Measurements from ENCODE around the gene TEX35.
A peak's percentile ranks its signal among the peaks of the same experiment; 100 is the strongest.
"Not testable (repeated sequence)": the region's sequence is repeated elsewhere in the genome, so short reads cannot be mapped to it uniquely, and the experiment has no call there.

Gene TEX35

GRCh38 chr1:178500091-178500770 lies 12.7 kb upstream of the TEX35 start:
- no peak for DNase-seq (ENCODE audit: insufficient read length, low spot score)
- no peak for FAIRE-seq
- no peak for TF ChIP-seq POLR2A (IDR thresholded peaks at IDR 0.05; ENCODE audit: low read depth, low read length)

DNA sequence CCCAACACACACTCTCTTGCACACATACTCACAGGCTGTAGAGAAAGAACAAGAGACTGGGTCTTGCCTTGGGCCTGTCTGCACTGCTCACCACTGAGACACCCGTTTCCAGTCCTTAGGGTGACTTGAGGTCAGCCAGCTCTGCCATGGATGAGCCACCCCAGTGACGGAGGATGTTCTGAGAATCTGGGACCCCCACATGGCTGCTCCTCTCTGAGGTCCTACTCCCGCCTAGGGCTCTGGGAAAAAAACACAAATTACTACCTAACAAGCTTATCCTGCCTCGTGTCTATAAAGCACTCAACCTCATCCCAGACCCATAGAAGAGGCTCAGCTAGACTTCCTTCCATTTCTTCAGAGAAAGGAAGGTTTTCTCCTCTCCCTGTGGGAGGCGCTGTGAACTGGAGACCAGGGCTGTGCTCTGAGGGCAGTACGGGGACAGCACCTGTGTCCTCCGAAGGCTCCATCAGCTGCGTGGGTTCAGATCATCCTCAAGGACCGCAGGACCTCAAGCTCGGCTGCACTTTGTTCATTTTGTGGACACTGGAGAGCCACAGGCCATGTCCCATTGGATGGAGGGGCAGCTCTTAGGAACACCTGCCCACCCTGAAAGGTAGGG lies 11.9 kb upstream of the TEX35 start:
- TF ChIP-seq POLR2A (IDR thresholded peaks at IDR 0.05; ENCODE audit: low read depth, low read length), result no peak
- no peak for DNase-seq (ENCODE audit: insufficient read length, low spot score)
- no peak for FAIRE-seq

- no peak for TF ChIP-seq POLR2A (IDR thresholded peaks at IDR 0.05; ENCODE audit: low read depth, low read length)
- FAIRE-seq (no peak), DNase-seq (ENCODE audit: insufficient read length, low spot score) (peak; percentile 81)
Observed at GRCh38 chr1:178501705-178502329, 11.1 kb upstream of the TEX35 start.

- DNase-seq (ENCODE audit: insufficient read length, low spot score) (no peak), FAIRE-seq (no peak)
- no peak for TF ChIP-seq POLR2A (IDR thresholded peaks at IDR 0.05; ENCODE audit: low read depth, low read length)
Observed at GRCh38 chr1:178502330-178502714, 10.6 kb upstream of the TEX35 start.

DNA sequence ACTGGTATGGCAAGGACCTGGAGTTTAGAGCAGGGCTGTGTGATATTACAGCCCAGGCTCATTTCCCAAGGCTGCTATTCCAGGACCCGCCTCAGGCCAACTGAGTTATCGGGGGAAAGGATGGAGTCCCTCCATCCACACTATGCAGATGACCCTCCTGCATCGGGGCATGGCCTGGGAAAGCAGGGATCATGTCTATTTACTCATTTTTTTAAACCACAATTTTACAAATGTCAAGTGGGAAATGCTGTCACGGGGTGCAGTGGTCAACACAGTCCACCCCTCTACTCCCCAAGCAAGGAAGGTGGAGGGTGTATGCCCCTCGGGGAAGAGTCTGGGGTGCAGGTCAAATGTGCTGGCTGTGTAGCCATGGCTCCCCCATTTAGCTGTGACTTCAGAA lies 10.1 kb upstream of the TEX35 start:
- FAIRE-seq (no peak), DNase-seq (ENCODE audit: insufficient read length, low spot score) (no peak)
- TF ChIP-seq POLR2A (IDR thresholded peaks at IDR 0.05; ENCODE audit: low read depth, low read length), result no peak

DNA sequence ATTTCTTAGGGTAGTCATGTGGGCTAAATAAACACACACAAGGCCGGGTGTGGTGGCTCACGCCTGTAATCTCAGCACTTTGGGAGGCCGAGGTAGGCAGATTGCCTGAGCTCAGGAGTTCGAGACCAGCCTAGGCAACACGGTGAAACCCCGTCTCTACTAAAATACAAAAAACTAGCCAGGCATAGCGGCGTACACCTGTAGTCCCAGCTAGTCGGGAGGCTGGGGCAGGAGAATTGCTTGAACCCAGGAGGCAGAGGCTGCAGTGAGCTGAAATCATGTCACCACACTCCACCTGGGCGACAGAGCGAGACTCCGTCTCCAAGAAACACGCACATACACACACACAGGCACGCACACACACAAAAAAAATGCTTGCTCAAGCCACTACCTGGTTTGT lies 9.6 kb upstream of the TEX35 start:
- not testable (repeated sequence) for FAIRE-seq; DNase-seq (ENCODE audit: insufficient read length, low spot score)

DNA sequence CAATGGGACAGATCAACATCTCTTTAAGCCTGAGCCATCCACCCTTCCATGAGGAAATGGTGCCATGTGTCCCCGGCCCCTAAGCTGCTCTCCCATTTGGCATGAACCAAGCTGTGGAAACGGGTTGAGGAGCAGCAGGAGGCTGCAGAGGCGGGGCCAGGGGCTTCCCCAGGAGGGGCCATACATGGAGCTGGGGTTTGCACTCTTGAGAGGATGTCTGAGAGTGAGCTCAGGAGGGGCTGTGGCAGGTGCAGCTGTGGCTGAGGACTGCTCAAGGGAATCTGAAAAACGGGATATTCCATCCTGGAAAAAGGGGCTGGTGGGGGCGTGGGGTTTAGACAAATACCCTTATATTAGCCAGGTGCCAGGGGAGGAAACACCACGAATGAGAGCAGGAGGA lies 9.1 kb upstream of the TEX35 start:
- no peak for FAIRE-seq
- no peak for TF ChIP-seq POLR2A (IDR thresholded peaks at IDR 0.05; ENCODE audit: low read depth, low read length)
- DNase-seq (ENCODE audit: insufficient read length, low spot score), result no peak

- DNase-seq (ENCODE audit: insufficient read length, low spot score) (no peak), FAIRE-seq (no peak)
- no peak for TF ChIP-seq POLR2A (IDR thresholded peaks at IDR 0.05; ENCODE audit: low read depth, low read length)
Observed at GRCh38 chr1:178504286-178504685, 8.6 kb upstream of the TEX35 start.

DNA sequence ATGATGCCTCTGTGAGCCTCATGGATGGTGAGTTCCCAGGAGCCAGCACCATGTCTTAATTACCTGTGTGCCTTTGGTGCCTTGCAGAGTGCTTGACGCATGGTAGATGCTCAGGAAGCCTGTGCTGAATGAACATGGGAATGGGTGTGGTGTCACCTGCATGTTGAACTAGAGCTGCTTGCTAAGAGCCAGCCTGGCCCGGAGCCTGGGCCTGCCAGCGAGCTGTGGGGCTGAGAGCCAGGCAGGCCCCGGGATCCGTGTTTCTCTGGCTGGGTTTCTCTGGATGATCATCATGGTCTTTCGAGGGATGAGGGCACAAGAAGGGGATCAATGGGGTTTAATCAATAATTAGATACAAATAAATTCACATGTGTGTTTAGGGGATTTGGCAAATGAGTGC lies 6.7 kb upstream of the TEX35 start:
- TF ChIP-seq POLR2A (IDR thresholded peaks at IDR 0.05; ENCODE audit: low read depth, low read length), result no peak
- DNase-seq (ENCODE audit: insufficient read length, low spot score) (no peak), FAIRE-seq (no peak)

GRCh38 chr1:178506669-178507068 lies 6.2 kb upstream of the TEX35 start:
- FAIRE-seq (no peak), DNase-seq (ENCODE audit: insufficient read length, low spot score) (no peak)
- TF ChIP-seq POLR2A (IDR thresholded peaks at IDR 0.05; ENCODE audit: low read depth, low read length), result no peak

GRCh38 chr1:178509414-178510007 lies 3.4 kb upstream of the TEX35 start:
- TF ChIP-seq POLR2A (IDR thresholded peaks at IDR 0.05; ENCODE audit: low read depth, low read length), result no peak
- no peak for FAIRE-seq

DNA sequence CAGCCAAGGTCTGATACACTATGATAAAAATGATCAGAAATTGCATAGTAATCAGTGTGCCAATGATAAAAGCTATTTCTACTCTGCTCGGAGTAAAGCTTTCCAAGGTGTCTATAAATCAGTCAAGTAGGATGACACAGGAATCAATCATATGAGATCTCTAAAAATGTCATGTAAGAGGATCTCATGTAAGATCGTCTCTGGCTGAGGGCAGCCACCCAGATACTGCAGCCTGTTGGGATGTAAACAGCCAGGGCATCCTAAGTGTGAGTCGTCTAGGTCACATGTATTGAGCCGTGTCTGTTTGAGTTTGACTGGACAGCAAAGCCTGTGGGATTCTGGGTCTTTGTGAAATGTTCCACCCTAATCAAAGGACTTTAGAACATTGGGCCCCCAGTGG lies 2.8 kb upstream of the TEX35 start:
- FAIRE-seq (no peak), DNase-seq (ENCODE audit: insufficient read length, low spot score) (no peak)
- TF ChIP-seq POLR2A (IDR thresholded peaks at IDR 0.05; ENCODE audit: low read depth, low read length), result no peak

More at GRCh38 chr1:178509414-178510007, 3.4 kb upstream of the TEX35 start:
- no peak for DNase-seq (ENCODE audit: insufficient read length, low spot score)

GRCh38 chr1:178513278-178513983 lies 522 bp downstream of the TEX35 start:
- DNase-seq (ENCODE audit: insufficient read length, low spot score), result no peak
- no peak for FAIRE-seq
- no peak for TF ChIP-seq POLR2A (IDR thresholded peaks at IDR 0.05; ENCODE audit: low read depth, low read length)

GRCh38 chr1:178516110-178516509 lies 3.2 kb downstream of the TEX35 start:
- TF ChIP-seq POLR2A (IDR thresholded peaks at IDR 0.05; ENCODE audit: low read depth, low read length), result no peak
- FAIRE-seq, result no peak
- DNase-seq (ENCODE audit: insufficient read length, low spot score), result no peak

Measured in H54 (cell line).